ENCODE results near the gene ABHD11.

The ABHD11 gene

GRCh38 chr7:73761854-73762658 lies 23.5 kb upstream of the ABHD11 start:
- no peak overlapping the region for H3K4me3 Mint-ChIP-seq
- DNase-seq (no peak), ATAC-seq (no peak)
- H3K27ac Mint-ChIP-seq: no peak overlapping the region
- H3K27me3 Mint-ChIP-seq: no peaks in the 10 kb centered on the region
- H3K9me3 Mint-ChIP-seq: no peaks in the 10 kb centered on the region
- no peaks in the 10 kb centered on the region for H3K4me1 Mint-ChIP-seq

GRCh38 chr7:73758581-73759138 lies 20.1 kb upstream of the ABHD11 start:
- no peaks in the 10 kb centered on the region for H3K27me3 Mint-ChIP-seq
- no peaks in the 10 kb centered on the region for H3K4me1 Mint-ChIP-seq
- no peaks in the 10 kb centered on the region for H3K9me3 Mint-ChIP-seq
- no peak overlapping the region for H3K4me3 Mint-ChIP-seq
- peak overlapping the region in 1 of 2 donors; percentile 32 for H3K27ac Mint-ChIP-seq
- ATAC-seq (no peak), DNase-seq (no peak)

- DNase-seq (no peak), ATAC-seq (no peak)
- Mint-ChIP-seq H3K9me3 (no peaks in the 10 kb centered on the region), H3K27me3 (peaks cover 12% of the 10 kb centered on the region), H3K4me3 (no peak overlapping the region), H3K4me1 (no peaks in the 10 kb centered on the region), H3K27ac (no peak overlapping the region)
Observed at GRCh38 chr7:73749931-73750776, 11.6 kb upstream of the ABHD11 start.

GRCh38 chr7:73746378-73746777 lies 7.8 kb upstream of the ABHD11 start:
- Mint-ChIP-seq H3K4me3 (no peak overlapping the region), H3K9me3 (no peaks in the 10 kb centered on the region), H3K27ac (no peak overlapping the region), H3K27me3 (peaks cover 12% of the 10 kb centered on the region), H3K4me1 (no peaks in the 10 kb centered on the region)
- ATAC-seq (no peak), DNase-seq (no peak)

- H3K9me3 Mint-ChIP-seq: no peaks in the 10 kb centered on the region
- H3K4me1 Mint-ChIP-seq: peaks cover 3% of the 10 kb centered on the region
- ATAC-seq: no peak
- H3K27me3 Mint-ChIP-seq: no peaks in the 10 kb centered on the region
- no peak for DNase-seq
- H3K27ac Mint-ChIP-seq: peak overlapping the region in 1 of 2 donors; percentile 74
- H3K4me3 Mint-ChIP-seq: no peak overlapping the region
Observed at GRCh38 chr7:73742753-73743641, 4.4 kb upstream of the ABHD11 start.

GRCh38 chr7:73742338-73742752 lies 3.7 kb upstream of the ABHD11 start:
- Mint-ChIP-seq H3K4me1 (peaks cover 9% of the 10 kb centered on the region), H3K9me3 (no peaks in the 10 kb centered on the region), H3K4me3 (no peak overlapping the region), H3K27ac (no peak overlapping the region), H3K27me3 (no peaks in the 10 kb centered on the region)
- ATAC-seq (no peak), DNase-seq (no peak)

- no peak overlapping the region for H3K4me3 Mint-ChIP-seq
- H3K9me3 Mint-ChIP-seq: no peaks in the 10 kb centered on the region
- no peak for ATAC-seq
- DNase-seq: no peak
- H3K4me1 Mint-ChIP-seq: peaks cover 17% of the 10 kb centered on the region
- no peaks in the 10 kb centered on the region for H3K27me3 Mint-ChIP-seq
- H3K27ac Mint-ChIP-seq: peak overlapping the region in 1 of 2 donors; percentile 14
Observed at GRCh38 chr7:73741600-73741999, 3.0 kb upstream of the ABHD11 start.

- no peaks in the 10 kb centered on the region for H3K9me3 Mint-ChIP-seq
- H3K4me1 Mint-ChIP-seq: peaks cover 20% of the 10 kb centered on the region
- H3K27ac Mint-ChIP-seq: no peak overlapping the region
- ATAC-seq (no peak), DNase-seq (no peak)
- H3K4me3 Mint-ChIP-seq: peak overlapping the region in 1 of 2 donors; percentile 37
- no peaks in the 10 kb centered on the region for H3K27me3 Mint-ChIP-seq
Observed at GRCh38 chr7:73740771-73741170, 2.2 kb upstream of the ABHD11 start.

- peaks cover 21% of the 10 kb centered on the region for H3K4me1 Mint-ChIP-seq
- H3K9me3 Mint-ChIP-seq: no peaks in the 10 kb centered on the region
- DNase-seq (no peak), ATAC-seq (no peak)
- no peaks in the 10 kb centered on the region for H3K27me3 Mint-ChIP-seq
- peak overlapping the region in 1 of 2 donors; percentile 85 for H3K27ac Mint-ChIP-seq
- H3K4me3 Mint-ChIP-seq: peak overlapping the region in 1 of 2 donors; percentile 37
Observed at GRCh38 chr7:73740212-73740611, 1.6 kb upstream of the ABHD11 start.

GRCh38 chr7:73739387-73739767 lies 775 bp upstream of the ABHD11 start:
- Mint-ChIP-seq H3K4me1 (peaks cover 29% of the 10 kb centered on the region), H3K27me3 (no peaks in the 10 kb centered on the region)
- peak; percentile 14 for ATAC-seq

GRCh38 chr7:73738220-73738611 lies 386 bp downstream of the ABHD11 start:
- peak overlapping the region; percentile 94 to 99 for H3K4me3 Mint-ChIP-seq
- H3K27ac Mint-ChIP-seq: peak overlapping the region; percentile 93 to 98
- peaks cover 30% of the 10 kb centered on the region for H3K4me1 Mint-ChIP-seq
- DNase-seq (peak in 1 of 2 donors; percentile 57), ATAC-seq (peak; percentile 18)
- H3K9me3 Mint-ChIP-seq: no peaks in the 10 kb centered on the region
- no peaks in the 10 kb centered on the region for H3K27me3 Mint-ChIP-seq

More at GRCh38 chr7:73739387-73739767, 775 bp upstream of the ABHD11 start:
- Mint-ChIP-seq H3K27ac (peak overlapping the region; percentile 90 to 97), H3K4me3 (peak overlapping the region; percentile 94 to 99), H3K9me3 (no peaks in the 10 kb centered on the region)
- DNase-seq: no peak

- Mint-ChIP-seq H3K27ac (peak overlapping the region in 1 of 2 donors; percentile 93), H3K4me1 (peaks cover 30% of the 10 kb centered on the region), H3K9me3 (no peaks in the 10 kb centered on the region), H3K27me3 (no peaks in the 10 kb centered on the region), H3K4me3 (peak overlapping the region; percentile 94 to 99)
- ATAC-seq: no peak
- no peak for DNase-seq
Observed at GRCh38 chr7:73737491-73738219, 947 bp downstream of the ABHD11 start.

GRCh38 chr7:73736885-73737284 lies 1.7 kb downstream of the ABHD11 start:
- Mint-ChIP-seq H3K27ac (no peak overlapping the region), H3K9me3 (no peaks in the 10 kb centered on the region), H3K27me3 (no peaks in the 10 kb centered on the region), H3K4me3 (peak overlapping the region in 1 of 2 donors; percentile 31), H3K4me1 (peaks cover 30% of the 10 kb centered on the region)
- no peak for DNase-seq
- no peak for ATAC-seq

- DNase-seq (no peak), ATAC-seq (no peak)
- no peak overlapping the region for H3K4me3 Mint-ChIP-seq
- no peaks in the 10 kb centered on the region for H3K27me3 Mint-ChIP-seq
- H3K9me3 Mint-ChIP-seq: no peaks in the 10 kb centered on the region
- H3K4me1 Mint-ChIP-seq: peaks cover 30% of the 10 kb centered on the region
- no peak overlapping the region for H3K27ac Mint-ChIP-seq
Observed at GRCh38 chr7:73735528-73735905, 3.1 kb downstream of the ABHD11 start.

Measured in stimulated activated naive CD8-positive, alpha-beta T cell treated with anti-CD3 and anti-CD28 coated beads, Interleukin-15, amount 100 ng/mL, for 72 hours (primary cell).